Parietal lobe (tissue), 1 donor: ENCODE data around the gene CCND1. TPM values are rescaled to one million over a fixed set of nuclear protein-coding genes. Genes with fewer than 3 reads are reported as not detected.

ENCODE experiments used
- total RNA-seq: library from RNA; depleted of rRNA; stranded (reverse); fragments of >200 nt; gene quantifications from one replicate; pipeline ENCODE4 v1.2.3, GENCODE V29; 2014

Gene CCND1
- total RNA-seq: 5.0 TPM

GRCh38 chr11:69640995-69641581 lies at the start of gene CCND1:
Gene CCND1, plus strand, starts transcription at chr11:69641156. Its CDS starts 158 bp downstream, at chr11:69641314.

GRCh38 chr11:69674886-69675714 lies 34.1 kb downstream of the CCND1 start, which contains the start of gene LTO1:
Gene LTO1, minus strand, starts transcription at chr11:69675353. Its CDS starts 114 bp downstream, at chr11:69675239.

Other genes starting within 250 kb of the CCND1 start
- not detected for gene LINC01488, start 159.5 kb upstream of the CCND1 start, total RNA-seq
- 40.4 TPM for gene LTO1, start 34.2 kb downstream of the CCND1 start, total RNA-seq
- not detected for gene FGF19, start 62.9 kb downstream of the CCND1 start, total RNA-seq
- not detected for gene FGF4, start 134.2 kb downstream of the CCND1 start, total RNA-seq
- gene FGF3, start 178.3 kb downstream of the CCND1 start, total RNA-seq: not detected